Lower leg skin (tissue), 3 donors: ENCODE measurements around the gene UPF1.

Experiments used
- POLR2A ChIP-seq, 2 donors: fragments of 450-650 bp; IDR thresholded peaks; one replicate each; pipeline ENCODE4 v1.6.1; 2016 to 2017; ENCODE audit warnings: antibody characterized with exemption in 2 of 2, mild to moderate bottlenecking in 1 of 2, moderate library complexity in 1 of 2
- TF ChIP-seq, protein P1 (sequence below), 3 donors: fragments of 450-650 bp; IDR thresholded peaks; one replicate each; pipeline ENCODE4 v1.5.1; 2016; ENCODE audit warnings: antibody characterized with exemption in 3 of 3, mild to moderate bottlenecking in 3 of 3, moderate library complexity in 2 of 3

- TF ChIP-seq, protein P1, sequence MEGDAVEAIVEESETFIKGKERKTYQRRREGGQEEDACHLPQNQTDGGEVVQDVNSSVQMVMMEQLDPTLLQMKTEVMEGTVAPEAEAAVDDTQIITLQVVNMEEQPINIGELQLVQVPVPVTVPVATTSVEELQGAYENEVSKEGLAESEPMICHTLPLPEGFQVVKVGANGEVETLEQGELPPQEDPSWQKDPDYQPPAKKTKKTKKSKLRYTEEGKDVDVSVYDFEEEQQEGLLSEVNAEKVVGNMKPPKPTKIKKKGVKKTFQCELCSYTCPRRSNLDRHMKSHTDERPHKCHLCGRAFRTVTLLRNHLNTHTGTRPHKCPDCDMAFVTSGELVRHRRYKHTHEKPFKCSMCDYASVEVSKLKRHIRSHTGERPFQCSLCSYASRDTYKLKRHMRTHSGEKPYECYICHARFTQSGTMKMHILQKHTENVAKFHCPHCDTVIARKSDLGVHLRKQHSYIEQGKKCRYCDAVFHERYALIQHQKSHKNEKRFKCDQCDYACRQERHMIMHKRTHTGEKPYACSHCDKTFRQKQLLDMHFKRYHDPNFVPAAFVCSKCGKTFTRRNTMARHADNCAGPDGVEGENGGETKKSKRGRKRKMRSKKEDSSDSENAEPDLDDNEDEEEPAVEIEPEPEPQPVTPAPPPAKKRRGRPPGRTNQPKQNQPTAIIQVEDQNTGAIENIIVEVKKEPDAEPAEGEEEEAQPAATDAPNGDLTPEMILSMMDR (IDR thresholded peaks at IDR 0.05) = no peak
- TF ChIP-seq POLR2A (IDR thresholded peaks at IDR 0.05) = no peak
Measured at GRCh38 chr19:18857223-18857622, 25.5 kb downstream of the UPF1 start.
